Fibroblast of skin of left quadriceps (primary cell): ENCODE results near the gene PSMA2.

Source experiments
- DNase-seq, 2 experiments: peaks; one replicate each; pipeline ENCODE4 v3.0.0-alpha.2; 2013; ENCODE audit warnings: low read depth in 2 of 2

The PSMA2 gene

GRCh38 chr7:42940985-42941847 lies 9.2 kb upstream of the PSMA2 start:
- DNase-seq = peak; percentile 65 to 66

- no peak for DNase-seq
These were observed 7.7 kb upstream of the PSMA2 start for GRCh38 chr7:42939457-42940240.

- DNase-seq = no peak
These were observed 3.9 kb upstream of the PSMA2 start for GRCh38 chr7:42935861-42936260.

GRCh38 chr7:42934291-42934690 lies 2.3 kb upstream of the PSMA2 start:
- DNase-seq = no peak

- no peak for DNase-seq
These were observed 1.0 kb upstream of the PSMA2 start for GRCh38 chr7:42932811-42933591.

- DNase-seq = no peak
These were observed 534 bp downstream of the PSMA2 start for GRCh38 chr7:42931447-42931833.

- no peak for DNase-seq
These were observed 1.1 kb downstream of the PSMA2 start for GRCh38 chr7:42930889-42931288.

GRCh38 chr7:42929449-42929848 lies 2.5 kb downstream of the PSMA2 start:
- no peak for DNase-seq

- DNase-seq = no peak
These were observed 3.2 kb downstream of the PSMA2 start for GRCh38 chr7:42928754-42929153.

- DNase-seq = no peak
These were observed 5.8 kb downstream of the PSMA2 start for GRCh38 chr7:42926204-42926603.

- DNase-seq = no peak
These were observed 6.3 kb downstream of the PSMA2 start for GRCh38 chr7:42925630-42926029.

- no peak for DNase-seq
These were observed 7.6 kb downstream of the PSMA2 start for GRCh38 chr7:42924223-42924838.

GRCh38 chr7:42922017-42922753 lies 9.8 kb downstream of the PSMA2 start:
- DNase-seq = no peak

GRCh38 chr7:42915356-42915755 lies 16.6 kb downstream of the PSMA2 start:
- DNase-seq = no peak

- peak; percentile 50 to 59 for DNase-seq
These were observed 17.4 kb downstream of the PSMA2 start for GRCh38 chr7:42914421-42915045.

GRCh38 chr7:42914009-42914408 lies 18.0 kb downstream of the PSMA2 start:
- DNase-seq = no peak

GRCh38 chr7:42913591-42913990 lies 18.4 kb downstream of the PSMA2 start:
- no peak for DNase-seq

- DNase-seq = peak; percentile 88
These were observed 20.2 kb downstream of the PSMA2 start, which contains the start of gene C7orf25 for GRCh38 chr7:42911454-42912447. Gene C7orf25 (minus strand): TSS chr7:42912070. CDS start chr7:42910900, 1,170 bp downstream.

- no peak for DNase-seq
These were observed 21.7 kb downstream of the PSMA2 start for GRCh38 chr7:42910306-42910705.
